ENCODE results near the gene USP33.
"Not testable (repeated sequence)": the region's sequence is repeated elsewhere in the genome, so short reads cannot be mapped to it uniquely, and the experiment has no call there.

The USP33 gene

GRCh38 chr1:77683160-77684148 lies 76.2 kb downstream of the USP33 start:
- TF ChIP-seq CTCF (IDR thresholded peaks at IDR 0.05; ENCODE audit: low read length, missing control alignments) = peak; percentile 37
- peak; percentile 90 for DNase-seq (ENCODE audit: low read depth)
- peak overlapping the region; percentile 76 for H3K4me3 ChIP-seq (replicated peaks; ENCODE audit: low read depth, low read length)

GRCh38 chr1:77682460-77683159 lies 77.0 kb downstream of the USP33 start, which contains the start of gene ZZZ3:
Gene ZZZ3, minus strand, starts transcription at chr1:77682658. Its CDS starts 49,304 bp downstream, at chr1:77633354.
- peak; percentile 97 for DNase-seq (ENCODE audit: low read depth)
- peak within 1 kb of the TSS; percentile 76 for H3K4me3 ChIP-seq (replicated peaks; ENCODE audit: low read depth, low read length)
- no peak for TF ChIP-seq CTCF (IDR thresholded peaks at IDR 0.05; ENCODE audit: low read length, missing control alignments)

GRCh38 chr1:77680173-77680572 lies 79.5 kb downstream of the USP33 start:
- H3K4me3 ChIP-seq (replicated peaks; ENCODE audit: low read depth, low read length) = no peak overlapping the region
- no peak for TF ChIP-seq CTCF (IDR thresholded peaks at IDR 0.05; ENCODE audit: low read length, missing control alignments)
- DNase-seq (ENCODE audit: low read depth) = no peak

GRCh38 chr1:77678660-77679610 lies 80.7 kb downstream of the USP33 start:
- no peak overlapping the region for H3K4me3 ChIP-seq (replicated peaks; ENCODE audit: low read depth, low read length)
- TF ChIP-seq CTCF (IDR thresholded peaks at IDR 0.05; ENCODE audit: low read length, missing control alignments) = no peak
- DNase-seq (ENCODE audit: low read depth) = no peak

- DNase-seq (ENCODE audit: low read depth); H3K4me3 ChIP-seq (replicated peaks; ENCODE audit: low read depth, low read length): not testable (repeated sequence)
Measured at GRCh38 chr1:77674807-77675206, 84.8 kb downstream of the USP33 start.

- TF ChIP-seq CTCF (IDR thresholded peaks at IDR 0.05; ENCODE audit: low read length, missing control alignments) = no peak
- no peak overlapping the region for H3K4me3 ChIP-seq (replicated peaks; ENCODE audit: low read depth, low read length)
- no peak for DNase-seq (ENCODE audit: low read depth)
Measured at GRCh38 chr1:77673716-77674355, 85.8 kb downstream of the USP33 start.
